HG03565 (cell line): ENCODE data around the gene PGAM2.

Experiments
- ATAC-seq: cut with Tn5 transposase; IDR thresholded peaks from one replicate; pipeline ENCODE4 v1.9.1; 2021; ENCODE audit warnings: mild to moderate bottlenecking, moderate library complexity; ENCODE audit not compliant: unreplicated experiment

The PGAM2 gene

GRCh38 chr7:44067064-44067951, 1.9 kb upstream of the PGAM2 start:
- ATAC-seq: no peak

GRCh38 chr7:44066494-44067063, 1.2 kb upstream of the PGAM2 start:
- no peak for ATAC-seq

- ATAC-seq: no peak
These were observed 719 bp upstream of the PGAM2 start for GRCh38 chr7:44066111-44066460.

- ATAC-seq: no peak
These were observed 456 bp downstream of the PGAM2 start for GRCh38 chr7:44064791-44065430.

GRCh38 chr7:44063894-44064651, 1.3 kb downstream of the PGAM2 start:
- ATAC-seq: no peak

GRCh38 chr7:44063547-44063893, 1.8 kb downstream of the PGAM2 start:
- ATAC-seq: no peak

GRCh38 chr7:44062903-44063295, 2.5 kb downstream of the PGAM2 start:
- ATAC-seq: no peak

- no peak for ATAC-seq
These were observed 3.0 kb downstream of the PGAM2 start for GRCh38 chr7:44062180-44062902.

GRCh38 chr7:44061645-44062179, 3.7 kb downstream of the PGAM2 start:
- no peak for ATAC-seq

- ATAC-seq: no peak
These were observed 4.3 kb downstream of the PGAM2 start for GRCh38 chr7:44060948-44061644.

GRCh38 chr7:44060091-44060947, 5.0 kb downstream of the PGAM2 start:
- no peak for ATAC-seq

- peak; percentile 48 for ATAC-seq
These were observed 5.9 kb downstream of the PGAM2 start for GRCh38 chr7:44059219-44060090.

GRCh38 chr7:44058759-44059218, 6.6 kb downstream of the PGAM2 start:
- no peak for ATAC-seq

GRCh38 chr7:44057849-44058758, 7.3 kb downstream of the PGAM2 start:
- ATAC-seq: no peak

GRCh38 chr7:44057181-44057848, 8.1 kb downstream of the PGAM2 start:
- no peak for ATAC-seq

GRCh38 chr7:44056681-44057080, 8.7 kb downstream of the PGAM2 start:
- ATAC-seq: no peak
